Measurements from ENCODE around the gene ZDHHC14.

- TF ChIP-seq EZH2 (optimal IDR thresholded peaks at IDR 0.05; ENCODE audit: low read depth, low read length), result no peak
- TF ChIP-seq CTCF (IDR thresholded peaks at IDR 0.05; ENCODE audit: low read length), result no peak
Measured at GRCh38 chr6:157464653-157465535, 83.9 kb downstream of the ZDHHC14 start.
